Stimulated activated naive CD8-positive, alpha-beta T cell treated with anti-CD3 and anti-CD28 coated beads, Interleukin-15, Interleukin-2, amounts not matched to agents 100 U/mL and 50 U/mL, for 24 hours (primary cell): ENCODE data around the gene AGR2.
"Not testable (repeated sequence)": the region's sequence is repeated elsewhere in the genome, so short reads cannot be mapped to it uniquely, and the experiment has no call there.

Experiments
- ATAC-seq: fragments of 150-1000 bp; cut with Tn5 transposase; one replicate; pipeline ENCODE4 v1.10.0; 2021
- DNase-seq: peaks from one replicate; pipeline ENCODE4 v3.0.0; 2021

Gene AGR2

GRCh38 chr7:16773884-16774283 is 30.9 kb downstream of the AGR2 start:
- DNase-seq (no peak), ATAC-seq (no peak)

- no peak for ATAC-seq
- DNase-seq, result no peak
Measured at GRCh38 chr7:16773326-16773725, 31.5 kb downstream of the AGR2 start.

DNA sequence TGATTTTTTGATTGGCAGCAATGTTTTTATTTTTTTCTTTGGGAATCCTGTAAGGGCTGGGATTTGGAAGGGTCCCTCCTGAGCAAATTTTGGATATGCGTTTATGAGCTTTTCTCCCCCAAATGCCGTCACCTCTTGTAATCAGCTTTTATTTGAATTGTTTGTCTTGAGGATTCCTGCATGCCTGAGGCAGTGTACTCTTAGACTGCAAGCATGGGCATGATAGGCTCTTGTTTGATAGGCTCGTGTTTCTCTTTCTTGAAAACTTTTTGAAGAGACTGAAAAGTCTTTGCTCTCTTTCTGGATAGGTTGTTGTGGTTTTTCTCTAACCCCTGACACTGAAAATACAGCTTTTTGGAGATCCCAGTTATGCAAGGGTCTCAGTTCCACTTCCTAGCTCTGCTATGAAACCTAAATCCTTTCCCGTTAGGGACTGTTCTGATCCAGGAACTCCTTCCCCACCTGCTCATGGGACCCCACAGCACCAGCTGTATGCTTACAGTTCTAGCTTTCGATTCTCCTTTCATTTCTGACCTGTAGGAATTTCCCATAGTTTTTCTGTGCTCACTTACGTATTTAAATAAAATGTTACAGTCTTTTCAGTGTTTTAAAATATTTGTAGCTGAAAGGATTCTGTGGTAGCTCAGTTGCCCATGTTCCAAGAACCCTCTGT is 34.0 kb downstream of the AGR2 start:
- ATAC-seq, result no peak
- no peak for DNase-seq

DNA sequence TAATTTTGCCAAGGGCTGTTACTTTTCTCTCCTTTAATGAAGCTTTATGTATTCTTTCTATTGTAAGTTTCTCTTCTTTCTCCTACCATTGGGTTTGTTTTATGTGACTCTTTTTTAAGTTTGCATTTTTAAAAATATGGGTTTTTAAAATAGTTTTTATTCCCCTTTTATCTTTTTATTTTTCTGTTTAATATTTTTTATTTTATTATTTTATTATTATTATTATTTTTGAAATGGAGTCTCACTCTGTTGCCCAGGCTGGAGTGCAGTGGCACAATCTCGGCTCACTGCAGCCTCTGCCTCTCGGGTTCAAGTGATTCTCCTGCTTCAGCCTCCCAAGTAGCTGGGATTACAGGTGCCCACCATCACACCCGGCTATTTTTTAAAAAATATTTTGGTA is 34.8 kb downstream of the AGR2 start:
- not testable (repeated sequence) for DNase-seq, ATAC-seq

- no peak for DNase-seq
- ATAC-seq, result no peak
Measured at GRCh38 chr7:16765436-16765859, 39.4 kb downstream of the AGR2 start.

DNA sequence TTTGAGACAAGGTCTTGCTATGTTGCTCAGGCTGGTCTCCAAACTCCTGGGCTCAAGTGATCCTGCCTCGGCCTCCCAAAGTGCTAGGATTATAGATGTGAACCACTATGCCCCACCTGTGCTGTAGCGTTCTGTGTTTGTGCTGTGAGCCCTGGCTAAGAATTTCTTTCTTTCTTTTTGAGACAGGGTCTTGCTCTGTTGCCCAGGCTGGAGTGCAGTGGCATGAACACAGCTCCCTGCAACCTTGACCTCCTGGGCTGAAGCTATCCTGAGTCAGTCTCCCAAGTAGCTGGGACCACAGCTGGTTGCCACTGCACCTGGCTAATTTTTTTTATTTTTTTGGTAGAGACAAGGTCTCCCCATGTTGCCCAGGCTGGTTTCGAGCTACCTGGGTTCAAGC is 39.9 kb downstream of the AGR2 start:
- no peak for DNase-seq
- ATAC-seq, result no peak

DNA sequence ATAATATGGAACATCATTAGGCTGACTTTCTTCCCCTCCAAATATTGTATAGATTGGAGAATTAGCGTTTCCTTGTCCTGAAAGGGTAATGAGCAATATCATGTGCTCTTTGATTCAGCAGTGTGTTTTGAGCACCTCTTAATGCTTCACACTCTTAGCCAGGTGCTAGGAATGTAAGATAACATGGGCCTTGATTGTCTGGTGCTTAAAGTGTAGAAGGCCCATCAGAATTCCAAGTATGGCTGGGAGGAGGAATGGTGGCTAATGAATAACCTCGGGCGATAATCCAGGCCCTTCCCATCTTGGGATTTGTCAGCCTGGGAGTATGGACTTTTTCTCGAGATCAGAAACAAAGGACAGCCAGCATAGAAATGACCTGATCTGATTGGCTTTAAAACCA is 42.6 kb downstream of the AGR2 start:
- ATAC-seq (no peak), DNase-seq (no peak)

DNA sequence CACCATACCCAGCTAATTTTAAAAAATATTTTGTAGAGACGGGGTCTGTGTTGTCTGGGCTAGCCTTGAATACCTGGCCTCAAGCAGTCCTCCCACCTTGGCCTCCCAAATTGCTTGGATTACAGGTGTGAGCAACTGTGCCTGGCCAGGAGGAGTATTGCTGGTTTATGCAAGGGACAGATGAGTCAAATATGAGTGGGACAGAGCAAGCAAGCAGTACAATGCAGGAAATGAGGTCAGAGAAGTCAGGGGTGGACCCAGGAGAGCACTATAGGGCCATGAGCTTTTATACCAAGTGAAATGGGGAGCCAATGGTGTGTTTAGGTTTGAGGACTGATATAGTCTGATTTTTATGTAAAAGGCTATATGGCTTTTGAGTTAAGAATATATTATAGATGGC is 45.0 kb downstream of the AGR2 start:
- DNase-seq (no peak), ATAC-seq (no peak)

DNA sequence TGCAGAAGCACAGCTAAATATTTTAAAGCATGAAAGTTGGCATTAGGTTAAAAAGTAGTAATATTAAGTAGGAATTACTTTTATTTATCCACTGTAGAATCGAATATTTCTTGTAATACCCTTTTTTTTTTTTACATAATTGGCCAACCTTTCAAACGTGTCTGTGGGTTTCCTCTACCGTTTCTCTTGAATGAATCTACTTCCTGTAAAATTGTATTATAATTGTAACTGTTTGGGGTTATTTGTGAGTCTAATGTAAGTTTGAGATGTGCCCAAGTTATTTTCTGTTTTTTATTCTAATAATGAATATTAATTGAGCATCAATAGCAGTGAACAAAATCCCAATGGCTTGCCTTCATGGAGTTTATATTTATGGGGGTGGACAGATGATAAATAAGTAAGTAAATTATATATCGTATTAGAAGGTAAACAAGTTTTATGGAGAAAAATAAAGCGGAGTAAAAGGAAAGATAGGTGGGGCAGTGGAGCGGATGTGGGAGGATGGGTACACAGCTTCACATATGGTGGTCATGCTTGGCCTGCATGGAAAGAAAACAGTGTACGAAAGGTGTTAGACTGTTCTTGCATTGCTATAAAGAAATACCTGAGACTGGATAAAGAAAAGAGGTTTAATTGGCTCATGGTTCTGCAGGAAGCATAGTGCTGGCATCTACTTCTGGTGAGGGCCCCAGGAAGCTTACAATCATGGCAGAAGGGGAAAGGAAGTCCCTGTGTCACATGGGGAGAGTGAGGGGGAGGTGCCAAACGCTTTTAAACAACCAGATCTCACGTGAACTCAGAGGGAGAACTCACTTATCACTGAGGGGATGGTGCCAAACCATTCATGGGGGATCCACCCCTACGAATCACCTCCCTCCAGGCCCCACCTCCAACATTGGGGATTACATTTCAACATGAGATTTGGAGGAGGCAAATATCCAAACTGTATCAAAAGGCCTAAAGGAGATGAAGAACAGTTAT is 45.9 kb downstream of the AGR2 start:
- ATAC-seq (peak; percentile 17), DNase-seq (no peak)

DNA sequence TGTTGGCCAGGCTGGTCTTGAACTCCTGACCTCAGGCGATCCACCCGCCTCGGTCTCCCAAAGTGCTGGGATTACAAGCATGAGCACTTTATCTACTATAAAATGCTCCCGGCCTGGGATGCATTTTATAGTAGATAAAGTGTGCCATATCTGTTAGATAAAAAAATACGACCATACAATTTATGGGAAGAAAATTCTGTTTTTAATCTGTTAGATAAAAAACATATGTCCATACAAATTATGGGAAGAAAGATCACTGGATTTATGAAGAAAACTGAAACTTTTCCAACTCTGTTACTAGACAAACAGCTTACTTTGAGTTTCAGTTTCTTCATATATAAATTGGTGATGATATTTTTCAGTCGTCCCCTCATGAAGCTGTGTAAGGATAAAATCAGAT is 46.8 kb downstream of the AGR2 start:
- ATAC-seq, result no peak
- no peak for DNase-seq

DNA sequence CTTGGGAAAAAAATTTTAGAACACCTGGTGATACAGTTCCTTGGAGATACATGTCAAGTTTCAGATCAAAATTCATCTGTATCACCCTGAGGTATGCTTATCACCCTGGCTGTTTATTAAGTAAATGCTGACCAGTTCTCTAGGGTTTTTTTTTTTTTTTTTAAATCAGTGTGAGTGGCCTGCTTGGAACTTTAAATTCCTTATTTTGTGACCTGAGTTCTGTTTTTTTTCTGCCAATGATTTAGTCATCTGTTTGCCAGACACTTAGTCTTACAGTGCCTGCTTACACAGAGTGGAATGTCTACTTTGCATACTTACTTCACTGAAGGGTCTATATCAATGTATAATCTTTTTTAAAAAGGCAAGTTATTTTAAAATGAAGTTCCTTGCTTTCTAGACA is 49.4 kb downstream of the AGR2 start:
- DNase-seq, result no peak
- no peak for ATAC-seq

DNA sequence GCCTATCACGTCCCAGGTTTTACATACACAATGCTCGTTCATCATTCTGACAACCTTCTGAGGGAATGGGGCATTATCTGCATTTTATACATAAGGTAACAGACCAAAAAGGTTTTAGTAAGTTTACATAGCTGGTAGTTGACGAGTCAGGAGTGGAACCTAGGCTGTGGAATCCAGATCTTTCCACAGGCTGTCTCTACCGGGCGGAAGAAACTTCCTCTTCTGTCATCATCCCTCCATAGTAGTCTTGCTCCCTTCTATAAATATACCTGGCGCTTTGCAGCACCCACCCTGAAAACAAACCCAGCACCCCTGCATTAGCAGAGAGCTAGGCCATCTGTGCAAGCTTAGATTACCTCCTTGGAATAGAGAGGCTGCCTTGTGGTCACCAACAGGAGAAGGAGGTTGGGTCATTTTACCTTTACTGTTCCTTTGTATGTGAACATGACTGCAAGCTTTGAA is 49.9 kb downstream of the AGR2 start:
- ATAC-seq, result no peak
- DNase-seq, result no peak

DNA sequence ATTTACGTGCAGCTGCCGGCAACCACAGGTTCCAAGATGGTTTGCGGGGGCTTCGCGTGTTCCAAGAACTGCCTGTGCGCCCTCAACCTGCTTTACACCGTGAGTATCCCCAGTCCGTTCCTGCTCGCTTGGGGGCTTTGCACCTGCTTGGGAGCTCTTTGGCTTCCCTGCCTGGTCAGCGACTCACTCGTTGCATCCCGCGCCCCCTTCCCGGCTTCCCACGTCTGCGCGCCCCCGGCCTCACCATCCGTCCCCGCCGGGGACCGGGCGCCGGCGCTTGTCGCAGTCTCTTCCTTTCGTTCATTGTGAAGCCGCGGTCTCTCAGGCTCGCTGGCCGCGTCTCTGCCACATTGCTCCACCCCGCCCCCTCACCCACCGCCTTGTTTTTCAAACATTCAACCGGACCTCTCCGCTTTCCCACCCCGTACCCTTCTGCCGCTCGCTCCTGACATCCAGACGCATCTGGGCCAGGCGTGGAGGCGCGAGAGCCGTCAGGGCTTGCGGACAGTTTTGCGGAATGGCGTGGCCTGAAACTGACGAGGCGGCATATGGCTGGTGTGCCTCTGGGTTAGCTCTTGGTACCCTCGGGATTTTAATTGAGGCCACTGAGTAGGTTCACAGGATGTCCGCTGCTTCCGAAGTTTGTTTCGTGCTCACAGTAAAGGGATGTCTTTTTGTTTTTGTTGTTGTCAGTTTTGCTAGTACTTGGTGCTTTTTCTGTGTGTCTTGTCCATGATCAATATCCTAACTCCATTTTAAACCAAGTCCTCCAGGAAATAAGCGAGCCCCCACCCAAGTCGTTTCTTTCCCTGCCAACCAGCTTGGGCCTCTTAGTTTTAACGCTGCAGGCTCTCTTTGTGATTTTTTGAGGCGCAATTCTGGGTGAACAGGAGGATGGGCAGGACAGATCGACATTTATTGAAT is 50.6 kb downstream of the AGR2 start:
- DNase-seq, result peak; percentile 34

DNA sequence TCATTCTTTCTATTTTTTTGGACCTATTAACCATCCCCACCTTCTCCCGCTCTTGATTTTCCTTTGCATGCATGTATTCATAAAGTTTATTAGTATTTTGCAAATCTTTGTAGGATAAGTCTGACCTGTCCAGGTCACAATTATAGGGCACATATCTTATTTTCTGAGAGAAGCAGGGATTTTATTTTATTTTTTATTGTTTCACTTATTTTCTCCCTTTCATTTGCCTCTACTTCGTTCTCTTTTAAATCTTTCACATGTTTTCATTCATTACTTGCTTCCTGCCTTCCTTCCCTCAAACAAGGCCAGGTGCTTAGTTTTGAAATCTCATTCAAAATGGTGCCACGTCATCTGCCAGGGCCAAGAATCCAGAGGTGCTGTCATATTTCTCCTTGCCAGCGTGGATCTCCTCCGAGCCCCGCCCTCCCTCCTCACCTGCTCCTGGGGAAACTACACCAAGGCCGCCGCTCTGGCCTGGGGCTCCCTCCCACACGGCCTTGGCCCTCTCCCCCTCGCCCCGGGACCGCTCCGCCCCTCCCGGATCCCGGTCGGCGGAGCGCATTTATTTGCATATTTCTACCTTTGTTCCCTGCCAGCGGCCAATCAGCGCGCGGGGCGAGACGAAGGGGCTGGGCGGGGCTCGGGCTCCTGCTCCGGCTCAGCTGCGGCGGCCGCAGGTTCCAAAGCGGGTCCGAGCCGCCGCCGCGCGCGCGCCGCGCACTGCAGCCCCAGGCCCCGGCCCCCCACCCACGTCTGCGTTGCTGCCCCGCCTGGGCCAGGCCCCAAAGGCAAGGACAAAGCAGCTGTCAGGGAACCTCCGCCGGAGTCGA is 51.5 kb downstream of the AGR2 start, which contains the start of gene TSPAN13:
Gene TSPAN13 (plus strand): TSS at position 654 of the 830 bp plus-strand sequence. CDS start 213 bp downstream, outside the sequence.
- DNase-seq (peak; percentile 77), ATAC-seq (peak; percentile 96)

More for the DNA sequence above, 50.6 kb downstream of the AGR2 start:
- peak; percentile 42 for ATAC-seq

DNA sequence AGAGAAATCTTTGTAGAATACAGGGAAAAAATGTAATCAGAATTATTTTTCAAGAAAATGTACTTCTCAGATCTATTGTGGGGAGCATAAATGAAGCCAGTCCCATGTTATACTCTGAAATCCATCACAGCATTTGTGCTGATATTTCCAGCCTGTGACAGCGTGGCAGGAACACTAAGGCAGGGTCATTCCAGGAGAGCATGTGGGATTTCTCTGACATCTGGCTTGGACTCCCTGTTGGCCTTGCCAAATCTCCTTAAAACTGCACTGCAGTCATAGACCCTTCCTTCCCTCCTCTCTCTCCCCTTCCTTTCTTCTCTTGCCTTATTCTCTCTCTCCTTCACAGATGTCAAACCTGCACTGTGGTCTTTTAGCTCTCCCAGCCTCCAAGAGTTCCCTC is 57.7 kb downstream of the AGR2 start:
- no peak for DNase-seq

GRCh38 chr7:16745645-16746044 is 59.2 kb downstream of the AGR2 start:
- DNase-seq (no peak), ATAC-seq (no peak)

More for the DNA sequence above, 57.7 kb downstream of the AGR2 start:
- no peak for ATAC-seq

GRCh38 chr7:16744518-16745250 is 60.1 kb downstream of the AGR2 start:
- DNase-seq (no peak), ATAC-seq (no peak)

DNA sequence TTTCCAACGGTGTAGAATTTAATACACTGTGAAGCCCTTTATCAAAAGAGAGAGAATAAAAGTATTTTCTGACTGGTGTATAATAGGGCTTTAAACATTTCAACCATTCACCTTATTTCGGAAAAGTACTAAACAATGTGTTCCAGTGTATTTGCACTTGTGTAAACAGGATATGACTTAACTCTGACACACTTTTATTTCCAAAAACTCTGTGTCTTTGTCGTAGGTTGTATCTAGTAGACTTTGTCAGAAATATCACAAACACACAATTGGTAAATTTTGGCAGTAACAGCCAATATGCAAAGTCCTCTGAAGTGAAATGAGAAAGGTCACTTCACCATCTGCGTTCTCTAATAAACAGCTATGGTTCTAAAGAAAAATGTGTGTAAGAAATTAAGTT is 61.6 kb downstream of the AGR2 start:
- ATAC-seq (no peak), DNase-seq (no peak)

DNA sequence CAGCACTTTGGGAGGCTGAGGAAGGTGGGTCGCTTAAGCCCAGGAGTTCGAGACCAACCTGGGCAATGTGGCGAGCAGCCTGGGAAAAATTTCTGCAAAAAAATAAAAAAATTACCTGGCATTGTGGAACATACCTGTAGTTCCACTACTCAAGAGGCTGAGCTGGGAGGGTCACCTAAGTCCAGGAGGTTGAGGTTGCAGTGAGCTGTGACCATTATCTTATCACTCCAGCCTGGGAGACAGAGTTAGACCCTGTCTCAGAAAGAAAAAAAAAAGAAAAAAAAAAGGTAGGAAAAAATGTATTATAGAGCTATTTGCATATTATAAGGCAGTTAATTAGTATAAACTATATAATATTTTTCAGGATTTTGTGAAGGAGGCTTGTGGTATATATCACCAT is 62.3 kb downstream of the AGR2 start:
- no peak for ATAC-seq
- no peak for DNase-seq
